GM19238 (cell line): Measurements from ENCODE around the gene ATG9B.

Experiments used
- DNase-seq: peaks from one replicate; pipeline ENCODE4 v3.0.0; 2011; ENCODE audit warnings: low spot score; ENCODE audit not compliant: insufficient read length

Gene ATG9B

DNA sequence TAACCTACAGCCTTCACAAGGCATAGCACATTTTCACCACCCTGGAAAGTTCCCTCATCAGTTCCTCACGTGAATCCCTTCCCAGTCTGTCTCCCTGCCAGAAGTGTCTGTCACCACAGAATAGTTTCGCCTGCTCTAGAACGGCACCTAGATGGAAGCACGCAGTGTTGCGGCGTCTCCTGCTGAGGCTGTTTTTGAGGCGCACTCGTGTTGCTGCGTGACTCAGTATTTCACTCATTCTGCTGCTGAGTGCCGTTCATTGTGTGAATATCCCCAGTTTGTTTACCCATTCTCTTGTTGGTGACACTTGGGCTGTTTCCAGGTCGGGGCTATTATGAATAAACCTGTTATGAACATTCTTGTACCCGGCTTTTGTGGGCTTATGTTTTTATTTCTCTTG lies 20.7 kb downstream of the ATG9B start:
- no peak for DNase-seq

DNA sequence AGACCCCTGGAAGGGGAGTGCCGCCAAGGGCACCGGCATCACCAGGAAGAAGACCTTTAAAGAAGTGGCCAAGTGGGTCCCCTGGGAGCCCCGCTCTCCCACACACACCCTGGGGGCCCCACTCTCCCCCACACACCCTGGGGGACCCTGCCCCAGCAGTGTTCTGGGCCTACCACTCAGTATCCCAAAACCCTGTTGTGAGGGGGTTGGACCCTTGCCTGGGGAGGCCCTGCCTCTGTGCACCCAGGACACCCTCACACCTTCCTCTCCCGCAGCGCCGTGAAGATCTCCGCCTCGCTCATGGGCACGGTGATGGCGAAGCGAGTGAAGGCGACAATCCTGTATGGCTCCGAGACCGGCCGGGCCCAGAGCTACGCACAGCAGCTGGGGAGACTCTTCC lies 22.7 kb downstream of the ATG9B start:
- no peak for DNase-seq

DNA sequence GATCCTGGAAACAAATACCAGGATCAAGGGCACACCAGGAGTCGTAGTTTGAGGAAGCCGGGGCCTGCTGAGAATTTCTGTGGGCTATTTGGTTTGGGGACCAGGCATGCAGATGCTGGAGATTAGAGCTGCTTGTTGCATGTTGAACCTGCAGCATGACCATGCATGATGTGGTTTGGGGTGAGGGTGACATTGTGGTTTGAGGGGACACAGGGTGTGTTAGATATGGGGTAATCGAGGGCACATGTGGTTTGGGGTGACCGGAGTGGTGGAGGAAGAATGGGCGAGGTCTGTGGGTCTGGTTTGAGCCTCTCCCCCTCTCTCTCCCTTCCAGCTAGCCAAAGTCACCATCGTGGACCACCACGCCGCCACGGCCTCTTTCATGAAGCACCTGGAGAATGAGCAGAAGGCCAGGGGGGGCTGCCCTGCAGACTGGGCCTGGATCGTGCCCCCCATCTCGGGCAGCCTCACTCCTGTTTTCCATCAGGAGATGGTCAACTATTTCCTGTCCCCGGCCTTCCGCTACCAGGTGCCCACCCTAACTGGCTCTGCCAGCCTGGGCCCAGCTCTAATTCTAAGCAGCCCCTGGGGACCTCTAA lies 23.3 kb downstream of the ATG9B start:
- DNase-seq: no peak

DNA sequence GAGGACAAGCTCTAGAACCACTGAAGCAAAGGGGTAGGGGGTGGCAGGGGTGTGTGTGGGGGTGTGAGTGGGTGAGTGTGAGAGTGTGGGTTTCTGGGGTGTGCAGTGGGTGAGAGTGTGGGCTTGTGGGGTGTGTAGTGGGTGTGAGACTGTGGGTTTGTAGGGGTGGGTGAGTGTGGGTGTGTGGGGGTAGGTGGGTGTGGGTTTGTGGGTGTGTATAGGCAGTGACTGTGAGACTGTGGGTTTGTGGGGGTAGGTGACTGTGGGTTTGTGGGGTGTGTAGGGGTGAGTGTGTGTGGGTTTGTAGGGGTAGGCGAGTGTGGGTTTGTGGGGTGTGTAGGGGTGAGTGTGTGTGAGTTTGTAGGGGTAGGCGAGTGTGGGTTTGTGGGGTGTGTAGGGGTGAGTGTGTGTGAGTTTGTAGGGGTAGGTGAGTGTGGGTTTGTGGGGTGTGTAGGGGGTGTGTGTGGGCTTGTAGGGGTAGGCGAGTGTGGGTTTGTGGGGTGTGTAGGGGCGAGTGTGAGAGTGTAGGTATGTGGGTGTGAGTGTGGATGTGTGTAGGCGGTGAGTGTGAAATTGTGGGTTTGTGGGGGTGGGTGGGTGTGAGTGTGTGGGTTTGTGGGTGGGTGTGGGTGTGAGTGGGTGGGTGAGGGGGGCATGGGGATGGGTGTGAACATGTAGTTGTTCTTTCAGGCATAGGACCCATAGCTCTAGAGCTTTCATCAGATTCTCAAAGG lies 24.6 kb downstream of the ATG9B start:
- DNase-seq: no peak

DNA sequence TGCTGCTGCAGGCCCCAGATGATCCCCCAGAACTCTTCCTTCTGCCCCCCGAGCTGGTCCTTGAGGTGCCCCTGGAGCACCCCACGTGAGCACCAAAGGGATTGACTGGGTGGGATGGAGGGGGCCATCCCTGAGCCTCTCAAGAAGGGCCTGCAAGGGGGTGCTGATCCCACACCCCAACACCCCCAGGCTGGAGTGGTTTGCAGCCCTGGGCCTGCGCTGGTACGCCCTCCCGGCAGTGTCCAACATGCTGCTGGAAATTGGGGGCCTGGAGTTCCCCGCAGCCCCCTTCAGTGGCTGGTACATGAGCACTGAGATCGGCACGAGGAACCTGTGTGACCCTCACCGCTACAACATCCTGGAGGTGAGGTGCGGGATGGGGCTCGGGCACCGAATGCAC lies 25.3 kb downstream of the ATG9B start:
- no peak for DNase-seq

DNA sequence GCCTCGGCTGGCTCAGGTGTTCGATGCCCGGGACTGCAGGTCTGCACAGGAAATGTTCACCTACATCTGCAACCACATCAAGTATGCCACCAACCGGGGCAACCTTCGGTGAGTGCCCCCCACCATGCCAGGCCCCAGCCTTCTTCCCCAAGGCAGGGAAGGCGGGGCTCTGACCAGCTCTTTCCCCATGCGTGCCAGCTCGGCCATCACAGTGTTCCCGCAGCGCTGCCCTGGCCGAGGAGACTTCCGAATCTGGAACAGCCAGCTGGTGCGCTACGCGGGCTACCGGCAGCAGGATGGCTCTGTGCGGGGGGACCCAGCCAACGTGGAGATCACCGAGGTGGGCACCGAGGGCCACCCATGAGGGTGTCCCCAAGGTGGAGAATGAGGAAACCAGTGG lies 26.0 kb downstream of the ATG9B start:
- no peak for DNase-seq

DNA sequence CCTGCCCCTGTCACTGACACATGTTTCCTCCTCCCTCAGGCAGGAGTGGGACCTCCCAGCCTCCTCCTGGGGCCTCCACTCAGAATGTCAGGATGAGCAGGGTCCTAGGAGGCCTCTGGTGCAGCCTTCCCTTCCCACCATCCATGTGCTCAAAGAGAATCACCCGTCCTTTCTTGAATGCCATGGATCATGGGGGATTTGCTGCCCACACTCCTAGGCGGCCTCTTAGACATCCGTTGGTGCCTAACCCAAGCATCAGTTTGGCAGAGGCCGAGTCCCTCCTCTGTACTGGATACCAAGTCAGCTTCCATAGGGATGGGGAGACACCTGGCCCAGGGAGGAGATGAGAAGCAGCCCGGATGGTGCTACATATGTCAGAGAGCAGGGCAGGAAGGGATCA lies 26.5 kb downstream of the ATG9B start:
- DNase-seq: no peak

DNA sequence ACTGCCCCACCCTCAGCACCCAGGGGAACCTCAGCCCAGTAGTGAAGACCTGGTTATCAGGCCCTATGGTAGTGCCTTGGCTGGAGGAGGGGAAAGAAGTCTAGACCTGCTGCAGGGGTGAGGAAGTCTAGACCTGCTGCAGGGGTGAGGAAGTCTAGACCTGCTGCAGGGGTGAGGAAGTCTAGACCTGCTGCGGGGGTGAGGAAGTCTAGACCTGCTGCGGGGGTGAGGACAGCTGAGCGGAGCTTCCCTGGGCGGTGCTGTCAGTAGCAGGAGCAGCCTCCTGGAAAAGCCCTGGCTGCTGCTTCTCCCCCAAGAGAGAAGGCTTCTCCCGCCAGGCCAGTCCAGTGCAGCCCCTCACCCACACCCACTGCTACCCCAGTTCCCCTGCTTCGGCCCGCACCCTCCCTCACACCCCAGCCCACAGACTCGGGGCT lies 27.2 kb downstream of the ATG9B start:
- DNase-seq: no peak

DNA sequence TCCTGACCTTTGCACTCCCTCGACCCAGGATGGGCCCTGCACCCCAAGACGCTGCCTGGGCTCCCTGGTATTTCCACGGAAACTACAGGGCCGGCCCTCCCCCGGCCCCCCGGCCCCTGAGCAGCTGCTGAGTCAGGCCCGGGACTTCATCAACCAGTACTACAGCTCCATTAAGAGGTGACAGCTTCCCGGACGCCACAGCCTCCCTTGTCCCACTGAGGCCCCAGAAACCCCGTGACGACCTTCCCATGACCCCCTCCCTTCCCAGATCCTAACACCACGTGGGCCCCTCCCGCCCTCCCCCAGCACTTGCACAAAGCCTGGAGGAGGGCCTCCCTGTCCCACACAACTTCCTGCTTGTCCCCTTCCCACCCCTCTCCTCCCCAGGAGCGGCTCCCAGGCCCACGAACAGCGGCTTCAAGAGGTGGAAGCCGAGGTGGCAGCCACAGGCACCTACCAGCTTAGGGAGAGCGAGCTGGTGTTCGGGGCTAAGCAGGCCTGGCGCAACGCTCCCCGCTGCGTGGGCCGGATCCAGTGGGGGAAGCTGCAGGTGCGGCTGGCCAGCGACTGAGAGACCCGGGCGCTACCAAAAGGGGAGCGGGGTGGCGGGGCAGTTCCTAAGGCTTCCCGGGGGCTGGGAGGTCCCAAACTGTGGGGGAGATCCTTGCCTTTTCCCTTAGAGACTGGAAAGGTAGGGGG lies 27.8 kb downstream of the ATG9B start:
- DNase-seq: no peak

DNA sequence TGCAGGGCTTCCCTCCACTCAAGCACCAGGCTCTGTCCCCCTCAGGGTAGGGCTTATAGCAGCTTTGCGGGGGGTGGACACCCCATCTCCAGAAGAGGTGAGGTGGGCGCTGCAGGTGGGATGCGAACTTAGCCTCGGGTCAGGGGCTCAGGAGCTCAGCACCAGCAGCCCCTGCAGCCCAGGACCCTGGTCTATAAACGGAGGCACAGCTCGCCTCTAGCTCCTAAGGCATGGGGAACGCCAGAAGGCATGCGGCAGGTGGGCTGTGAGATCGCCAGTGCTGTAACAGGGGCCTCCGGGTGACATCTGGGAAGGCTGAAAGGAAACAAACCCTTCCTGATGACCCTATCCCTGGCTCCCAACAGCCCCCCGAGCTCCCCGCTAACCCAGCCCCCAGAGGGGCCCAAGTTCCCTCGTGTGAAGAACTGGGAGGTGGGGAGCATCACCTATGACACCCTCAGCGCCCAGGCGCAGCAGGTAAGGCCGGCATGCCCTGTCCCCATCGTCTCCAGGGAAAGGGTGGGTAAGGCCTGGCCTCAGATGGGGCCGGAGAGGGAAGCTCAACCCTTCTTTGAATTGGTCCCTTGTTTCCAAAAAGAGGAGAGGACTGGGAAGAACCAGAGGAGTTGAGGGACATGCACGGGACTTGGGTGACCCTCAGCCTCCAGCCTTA lies 29.3 kb downstream of the ATG9B start:
- DNase-seq: no peak

DNA sequence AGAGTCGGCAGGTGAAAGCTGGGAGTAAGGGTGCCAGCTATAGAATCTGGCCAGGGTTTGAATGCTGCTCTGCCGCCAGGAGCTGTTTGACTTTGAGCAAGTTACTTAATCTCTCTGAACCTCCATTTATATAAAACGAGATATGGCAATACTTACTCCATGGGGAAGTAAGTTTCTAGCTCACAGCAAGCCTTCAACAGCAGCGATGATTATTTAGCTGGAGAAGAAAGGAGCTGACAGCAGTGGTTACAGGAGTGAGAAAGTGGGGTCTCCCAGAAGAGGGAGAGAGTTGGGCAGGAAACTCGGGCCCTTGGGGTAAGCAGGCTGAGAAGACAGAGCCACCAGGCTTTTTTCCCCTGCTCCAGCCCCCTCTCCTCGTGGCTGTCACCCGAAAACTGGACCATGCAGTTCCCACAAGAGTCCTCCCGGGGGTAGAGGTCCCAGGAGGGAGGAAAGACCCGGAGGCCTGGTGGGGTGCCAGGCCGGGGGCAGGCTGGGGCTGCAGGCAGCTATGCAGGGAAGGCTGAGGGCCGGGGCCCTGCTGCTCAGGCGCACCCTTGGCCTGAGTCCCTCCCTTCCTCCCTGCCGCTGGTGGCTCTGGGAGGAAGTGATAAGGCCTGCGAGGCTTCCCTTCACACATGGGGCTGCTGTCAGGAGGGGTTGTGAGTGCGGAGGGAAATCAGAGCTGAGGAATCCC lies 30.0 kb downstream of the ATG9B start:
- no peak for DNase-seq

DNA sequence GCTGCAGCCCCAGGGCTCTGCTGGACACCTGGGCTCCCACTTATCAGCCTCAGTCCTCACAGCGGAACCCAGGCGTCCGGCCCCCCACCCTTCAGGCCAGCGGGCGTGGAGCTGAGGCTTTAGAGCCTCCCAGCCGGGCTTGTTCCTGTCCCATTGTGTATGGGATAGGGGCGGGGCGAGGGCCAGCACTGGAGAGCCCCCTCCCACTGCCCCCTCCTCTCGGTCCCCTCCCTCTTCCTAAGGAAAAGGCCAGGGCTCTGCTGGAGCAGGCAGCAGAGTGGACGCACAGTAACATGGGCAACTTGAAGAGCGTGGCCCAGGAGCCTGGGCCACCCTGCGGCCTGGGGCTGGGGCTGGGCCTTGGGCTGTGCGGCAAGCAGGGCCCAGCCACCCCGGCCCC lies 30.8 kb downstream of the ATG9B start:
- no peak for DNase-seq

DNA sequence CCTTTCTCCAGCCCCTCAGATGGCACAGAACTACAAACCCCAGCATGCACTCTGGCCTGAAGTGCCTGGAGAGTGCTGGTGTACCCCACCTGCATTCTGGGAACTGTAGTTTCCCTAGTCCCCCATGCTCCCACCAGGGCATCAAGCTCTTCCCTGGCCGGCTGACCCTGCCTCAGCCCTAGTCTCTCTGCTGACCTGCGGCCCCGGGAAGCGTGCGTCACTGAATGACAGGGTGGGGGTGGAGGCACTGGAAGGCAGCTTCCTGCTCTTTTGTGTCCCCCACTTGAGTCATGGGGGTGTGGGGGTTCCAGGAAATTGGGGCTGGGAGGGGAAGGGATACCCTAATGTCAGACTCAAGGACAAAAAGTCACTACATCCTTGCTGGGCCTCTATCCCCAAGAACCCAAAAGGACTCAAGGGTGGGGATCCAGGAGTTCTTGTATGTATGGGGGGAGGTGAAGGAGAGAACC lies 31.4 kb downstream of the ATG9B start:
- DNase-seq: no peak

DNA sequence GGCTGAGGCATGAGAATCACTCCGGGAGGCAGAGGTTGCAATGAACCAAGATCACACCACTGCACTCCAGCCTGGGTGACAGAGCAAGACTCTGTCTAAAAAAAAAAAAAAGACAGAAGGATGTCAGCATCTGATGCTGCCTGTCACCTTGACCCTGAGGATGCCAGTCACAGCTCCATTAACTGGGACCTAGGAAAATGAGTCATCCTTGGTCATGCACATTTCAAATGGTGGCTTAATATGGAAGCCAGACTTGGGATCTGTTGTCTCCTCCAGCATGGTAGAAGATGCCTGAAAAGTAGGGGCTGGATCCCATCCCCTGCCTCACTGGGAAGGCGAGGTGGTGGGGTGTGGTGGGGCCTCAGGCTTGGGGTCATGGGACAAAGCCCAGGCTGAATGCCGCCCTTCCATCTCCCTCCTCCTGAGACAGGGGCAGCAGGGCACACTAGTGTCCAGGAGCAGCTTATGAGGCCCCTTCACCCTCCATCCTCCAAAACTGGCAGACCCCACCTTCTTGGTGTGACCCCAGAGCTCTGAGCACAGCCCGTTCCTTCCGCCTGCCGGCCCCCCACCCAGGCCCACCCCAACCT lies 32.1 kb downstream of the ATG9B start:
- no peak for DNase-seq

DNA sequence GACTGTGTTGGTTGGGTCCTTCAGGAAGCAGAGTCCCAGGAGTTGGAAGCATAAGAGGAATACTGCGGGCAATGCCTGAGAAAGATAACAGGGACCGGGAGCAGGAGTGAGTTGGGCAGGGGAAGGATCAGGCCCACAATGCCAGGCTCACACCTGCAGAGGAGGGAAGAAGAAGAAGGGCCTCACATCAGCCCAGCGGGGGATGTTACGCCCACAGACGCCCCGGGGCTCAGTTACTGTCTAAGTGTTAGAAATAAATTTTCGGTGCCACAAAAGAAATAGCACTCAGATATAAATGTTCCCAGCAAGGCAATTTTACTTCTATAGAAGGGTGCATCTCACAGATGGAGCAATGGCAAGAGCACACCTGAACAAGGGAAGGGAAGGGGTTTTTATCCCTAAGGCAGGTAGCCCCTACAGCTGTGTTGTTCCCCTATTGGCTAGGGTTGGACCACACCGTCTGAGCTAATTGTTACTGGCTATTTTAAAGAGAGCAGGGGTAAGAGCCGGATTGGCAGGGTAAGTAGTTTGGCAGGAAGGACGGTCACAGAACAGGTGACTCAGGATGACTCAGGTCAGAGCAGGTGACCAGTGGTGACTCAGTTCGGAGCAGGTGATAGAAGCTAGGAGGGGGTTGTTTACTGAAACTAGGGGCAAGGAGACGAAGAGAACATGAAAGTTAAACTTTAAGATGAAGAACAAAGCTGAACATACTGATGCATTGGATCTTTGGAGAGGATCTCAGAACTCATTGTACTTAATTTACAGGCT lies 33.7 kb downstream of the ATG9B start, which contains the start of gene NOS3:
Gene NOS3, plus strand, starts transcription at position 602 of the 771 bp plus-strand sequence. CDS start 2,787 bp downstream, outside the sequence.
- no peak for DNase-seq

DNA sequence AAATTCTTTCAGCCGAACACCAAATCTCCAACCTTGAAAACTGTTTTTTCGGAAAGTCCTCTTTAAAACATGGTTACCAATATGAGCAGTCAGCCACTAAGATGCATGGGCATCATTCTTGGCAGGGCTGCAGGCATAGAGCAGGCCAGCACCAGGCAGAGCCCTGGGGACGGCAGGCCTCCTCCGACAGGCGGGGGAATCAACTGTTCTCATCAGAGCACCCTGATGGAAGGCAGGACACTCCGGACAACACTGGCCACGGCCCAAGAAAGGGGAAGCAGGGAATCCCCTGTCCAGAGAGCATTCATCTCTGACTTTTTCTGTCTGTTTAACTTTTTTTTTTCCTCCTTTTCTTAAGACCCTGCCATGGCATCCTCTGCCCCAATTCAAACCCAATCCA lies 34.8 kb downstream of the ATG9B start:
- no peak for DNase-seq

DNA sequence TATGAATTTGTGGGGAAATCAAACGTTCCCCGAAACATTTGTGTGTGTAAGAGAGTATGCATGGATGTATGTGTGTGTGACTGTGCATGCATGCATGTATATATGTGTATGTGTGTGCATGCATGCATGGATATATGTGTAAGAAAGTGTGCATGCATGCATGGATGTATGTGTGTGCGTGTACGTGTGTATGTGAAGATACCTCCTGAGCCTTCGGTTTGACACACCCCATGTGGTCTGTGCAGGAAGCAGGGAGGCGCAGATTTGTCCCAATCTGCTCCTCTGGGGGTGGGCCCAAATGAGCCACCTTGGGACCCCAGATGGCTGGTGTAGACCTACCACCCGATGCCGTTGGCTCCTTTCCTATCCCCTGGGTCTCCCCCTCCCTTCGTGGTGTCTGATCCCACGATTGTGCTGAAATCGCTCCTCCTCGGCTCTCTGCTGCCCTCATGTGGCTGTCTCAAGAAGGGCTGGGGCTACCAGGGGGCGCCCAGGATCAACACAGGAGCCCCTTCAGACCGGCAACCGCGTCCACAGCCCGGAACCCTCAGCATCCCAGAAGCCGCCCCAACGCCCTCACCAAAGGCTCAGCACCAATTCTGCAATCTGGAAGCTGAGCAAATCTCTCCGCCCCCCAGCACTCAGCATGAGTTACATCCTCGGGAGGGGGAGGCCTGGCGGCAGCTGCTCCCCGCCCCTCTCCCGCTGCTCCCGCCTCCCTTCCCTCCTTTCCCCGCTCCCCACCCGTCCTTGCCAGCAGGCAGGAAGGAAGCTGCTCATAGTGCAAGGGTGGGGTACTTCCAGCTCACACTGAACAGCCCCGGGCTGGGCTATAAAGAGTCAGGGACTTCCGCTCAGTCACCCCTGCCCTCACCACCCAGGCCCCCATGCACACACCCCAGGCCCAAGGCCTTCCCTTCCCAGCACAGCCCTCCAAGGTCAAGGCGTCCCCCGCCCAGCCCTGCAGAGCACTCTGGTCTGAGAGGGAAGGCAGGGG lies 35.8 kb downstream of the ATG9B start:
- peak; percentile 68 for DNase-seq

DNA sequence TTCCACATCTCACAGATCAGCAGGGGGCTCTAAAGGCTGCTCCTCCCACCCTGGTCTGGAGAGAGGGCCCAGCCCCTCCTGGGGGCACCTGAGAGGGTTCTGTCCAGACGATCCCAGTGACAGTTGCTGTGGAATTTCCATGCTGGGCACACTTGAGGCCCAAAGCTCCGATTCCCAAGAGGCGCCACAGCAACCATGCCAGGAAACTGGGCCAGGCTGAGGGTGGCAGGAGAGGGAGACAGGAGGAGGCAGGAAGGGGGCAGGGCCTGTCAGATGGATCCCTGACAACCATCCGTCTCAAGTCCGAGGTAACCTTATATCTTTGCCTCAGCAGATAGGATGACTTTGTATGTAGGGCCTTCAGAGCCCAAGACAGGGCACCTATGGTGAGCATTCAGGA lies 37.7 kb downstream of the ATG9B start:
- DNase-seq: no peak

DNA sequence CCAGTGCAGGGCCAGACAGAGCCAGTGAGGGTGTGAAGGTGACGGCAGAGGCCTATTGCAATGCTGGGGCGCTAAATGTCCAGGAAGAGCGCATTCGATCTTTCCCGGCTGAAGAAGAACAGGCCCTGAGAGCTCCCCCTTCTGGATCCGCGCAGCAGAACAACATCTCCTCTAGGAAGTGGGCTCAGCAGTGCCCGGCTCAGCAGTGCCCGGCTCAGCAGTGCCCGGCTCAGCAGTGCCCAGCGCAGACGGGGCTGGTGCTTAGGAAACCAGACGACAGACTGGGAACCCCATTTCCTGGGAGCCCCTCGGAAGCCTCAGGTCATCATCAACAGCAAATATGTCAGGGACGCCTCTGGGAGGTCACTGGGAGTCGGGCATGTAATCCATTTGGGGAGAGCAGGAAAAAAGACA lies 38.2 kb downstream of the ATG9B start:
- DNase-seq: no peak
